Osteocyte (in vitro differentiated cells): Measurements from ENCODE around the gene PTPRN2. TPM values are rescaled to one million over a fixed set of nuclear protein-coding genes. Genes with fewer than 3 reads are reported as not detected.

ENCODE experiments used
- DNase-seq: peaks from one replicate; pipeline ENCODE4 v3.0.0; 2021; ENCODE audit warnings: mixed read lengths; ENCODE audit not compliant: unreplicated experiment; ENCODE audit errors: extremely low spot score
- H3K27ac Mint-ChIP-seq: one replicate; pipeline ENCODE4 v1.8.0; 2021; ENCODE audit warnings: mild to moderate bottlenecking, mixed read lengths; ENCODE audit not compliant: unreplicated experiment
- H3K27me3 Mint-ChIP-seq: one replicate; pipeline ENCODE4 v1.8.0; 2021; ENCODE audit warnings: mixed read lengths; ENCODE audit not compliant: unreplicated experiment
- H3K36me3 Mint-ChIP-seq: one replicate; pipeline ENCODE4 v1.8.0; 2021; ENCODE audit warnings: mixed read lengths; ENCODE audit not compliant: unreplicated experiment
- H3K4me1 Mint-ChIP-seq: one replicate; pipeline ENCODE4 v1.8.0; 2021; ENCODE audit warnings: mixed read lengths; ENCODE audit not compliant: unreplicated experiment
- H3K4me3 Mint-ChIP-seq: one replicate; pipeline ENCODE4 v1.8.0; 2021; ENCODE audit warnings: mild to moderate bottlenecking, moderate library complexity, mixed read lengths; ENCODE audit not compliant: unreplicated experiment
- H3K9me3 Mint-ChIP-seq: one replicate; pipeline ENCODE4 v1.8.0; 2021; ENCODE audit warnings: mixed read lengths; ENCODE audit not compliant: unreplicated experiment
- CTCF ChIP-seq: fragments of 200-600 bp; sonication (generic); IDR thresholded peaks from 2 replicates; pipeline ENCODE4 v1.5.0; 2021; ENCODE audit warnings: antibody characterized with exemption, mild to moderate bottlenecking, moderate library complexity
- total RNA-seq: library from RNA; stranded (reverse); gene quantifications from 2 replicates; pipeline ENCODE4 v1.2.1, GENCODE V29; 2021

PTPRN2 gene
- total RNA-seq, 1 donor from 2014 or later = 0.59 TPM

DNA sequence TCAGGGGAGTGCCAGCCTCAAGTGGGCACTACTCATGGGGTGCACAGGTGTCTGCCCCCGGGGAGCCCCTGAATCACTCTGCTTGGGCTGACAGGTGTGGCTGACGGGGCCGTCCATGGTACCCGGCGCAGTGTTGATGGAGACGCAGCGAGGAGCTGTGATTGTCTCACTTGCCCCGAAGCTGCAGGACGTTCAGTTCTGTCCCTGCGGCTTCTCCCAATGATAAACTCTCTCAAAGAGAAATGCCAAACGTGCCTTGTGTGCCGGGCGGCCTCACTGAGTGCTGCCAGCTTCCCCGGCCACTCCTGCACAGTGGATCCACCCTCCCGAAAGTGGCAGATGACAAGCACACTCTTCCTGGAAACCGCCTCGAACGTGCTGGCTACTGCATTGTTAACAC, 1047.6 kb downstream of the PTPRN2 start:
- no peaks in the 10 kb centered on the region for H3K9me3 Mint-ChIP-seq
- H3K36me3 Mint-ChIP-seq = no peaks in the 10 kb centered on the region

DNA sequence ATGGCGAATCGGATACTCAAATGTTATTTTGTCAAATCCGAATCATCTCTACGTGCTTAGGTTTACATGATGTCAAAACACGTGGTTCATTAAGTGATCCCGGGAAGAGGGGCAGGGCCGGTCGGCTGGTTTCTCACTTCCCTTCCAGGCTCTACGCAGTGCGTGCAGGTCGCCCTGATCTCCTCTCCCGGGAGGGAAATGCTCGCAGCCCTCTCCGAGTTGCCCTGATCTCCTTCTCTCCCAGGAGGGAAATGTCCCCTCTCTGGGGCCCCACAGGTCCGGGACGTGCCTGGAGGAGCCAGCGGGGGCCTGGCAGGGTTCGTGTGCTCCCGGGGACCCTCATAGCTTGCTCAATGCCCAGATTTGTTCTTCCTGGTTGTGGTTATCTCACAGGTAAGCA, 1048.1 kb downstream of the PTPRN2 start:
- Mint-ChIP-seq H3K4me1 (no peaks in the 10 kb centered on the region), H3K27ac (no peak overlapping the region), H3K27me3 (no peaks in the 10 kb centered on the region), H3K4me3 (no peak overlapping the region), H3K36me3 (no peaks in the 10 kb centered on the region), H3K9me3 (no peaks in the 10 kb centered on the region)
- DNase-seq = no peak
- TF ChIP-seq CTCF = no peak

More for the DNA sequence above, 1047.6 kb downstream of the PTPRN2 start:
- DNase-seq = no peak
- no peak for TF ChIP-seq CTCF
- no peak overlapping the region for H3K4me3 Mint-ChIP-seq
- no peaks in the 10 kb centered on the region for H3K27me3 Mint-ChIP-seq
- H3K4me1 Mint-ChIP-seq = no peaks in the 10 kb centered on the region
- no peak overlapping the region for H3K27ac Mint-ChIP-seq

- no peak for TF ChIP-seq CTCF
- Mint-ChIP-seq H3K9me3 (no peaks in the 10 kb centered on the region), H3K27me3 (no peaks in the 10 kb centered on the region), H3K4me3 (no peak overlapping the region), H3K36me3 (no peaks in the 10 kb centered on the region), H3K4me1 (no peaks in the 10 kb centered on the region), H3K27ac (no peak overlapping the region)
- no peak for DNase-seq
These were observed 1048.9 kb downstream of the PTPRN2 start for GRCh38 chr7:157538735-157539134.

GRCh38 chr7:157538321-157538720, 1049.3 kb downstream of the PTPRN2 start:
- Mint-ChIP-seq H3K9me3 (peaks cover 4% of the 10 kb centered on the region), H3K27me3 (no peaks in the 10 kb centered on the region), H3K4me1 (no peaks in the 10 kb centered on the region), H3K4me3 (no peak overlapping the region), H3K36me3 (no peaks in the 10 kb centered on the region), H3K27ac (no peak overlapping the region)
- TF ChIP-seq CTCF = no peak
- no peak for DNase-seq

GRCh38 chr7:157537056-157537455, 1050.6 kb downstream of the PTPRN2 start:
- Mint-ChIP-seq H3K36me3 (no peaks in the 10 kb centered on the region), H3K9me3 (peaks cover 14% of the 10 kb centered on the region), H3K27ac (no peak overlapping the region), H3K27me3 (no peaks in the 10 kb centered on the region), H3K4me3 (no peak overlapping the region), H3K4me1 (no peaks in the 10 kb centered on the region)
- no peak for TF ChIP-seq CTCF
- DNase-seq = no peak
